ENCODE data around the gene IER5L. TPM values are rescaled to one million over a fixed set of nuclear protein-coding genes. Genes with fewer than 3 reads are reported as not detected.

IER5L gene
- total and polyA plus RNA-seq, 9 of the 15 experiments (the other 6 are each of a cell fraction or from before 2014, with no cell fraction given), result 0.14 to 11.9 (median 0.52) TPM

DNA sequence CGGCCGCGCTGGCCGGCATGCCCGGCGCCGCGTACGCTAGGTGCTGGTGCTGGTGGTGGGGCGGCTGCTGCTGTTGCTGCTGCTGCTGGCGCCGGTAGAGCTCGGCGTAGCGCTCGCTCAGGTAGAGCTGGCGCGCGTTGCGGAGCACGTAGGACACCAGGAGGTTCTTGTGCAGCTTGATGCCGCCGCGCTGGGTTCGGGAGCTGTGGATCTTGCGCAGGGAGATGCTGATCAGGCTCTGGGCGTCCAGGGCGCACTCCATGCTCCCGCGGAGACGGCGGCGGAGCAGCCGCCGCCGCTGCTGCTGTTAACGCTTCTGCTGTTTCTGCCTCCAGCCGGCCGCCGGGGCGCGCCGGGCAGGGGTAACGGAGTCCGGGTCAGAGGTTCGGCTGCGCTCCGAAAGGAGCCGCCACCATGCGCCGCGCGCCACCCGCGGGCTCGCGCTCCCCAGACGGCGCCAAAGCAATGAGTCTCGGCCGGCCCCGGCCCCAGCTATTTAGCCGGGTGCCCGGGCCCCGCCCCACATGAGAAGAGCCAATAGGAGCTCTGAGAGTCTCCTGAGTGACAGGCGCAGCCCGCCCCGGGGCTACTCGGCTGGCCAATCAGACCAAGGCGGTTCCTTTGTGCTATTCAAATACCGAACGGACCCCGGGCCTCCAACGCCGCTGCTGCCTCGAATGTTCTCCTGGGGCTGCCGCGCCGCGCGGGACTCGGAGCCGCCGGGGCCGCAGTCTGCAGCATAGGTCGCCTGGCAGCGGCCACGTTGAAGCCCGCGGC is at the start of gene IER5L (continued):
- no peak for TF ChIP-seq ZNF507 (tag; conservative IDR thresholded peaks at IDR 0.05)
- no peak for TF ChIP-seq REST (IDR thresholded peaks at IDR 0.05; ENCODE audit: borderline replicate concordance)
- no peak for TF ChIP-seq REST (CRISPR knock-in tag; IDR thresholded peaks at IDR 0.05; ENCODE audit: low read depth)
- peak; percentile 50 for TF ChIP-seq MTA2 (IDR thresholded peaks at IDR 0.05; ENCODE audit: low read depth)
- TF ChIP-seq KLF13 (tag; IDR thresholded peaks at IDR 0.05; ENCODE audit: borderline replicate concordance, low read depth), result no peak
- TF ChIP-seq HCFC1 (IDR thresholded peaks at IDR 0.05; ENCODE audit: low read depth, low read length), result no peak; the same call in 1 of the 2 replicates
- no peak for TF ChIP-seq BRF1 (IDR thresholded peaks at IDR 0.05; ENCODE audit: borderline replicate concordance, extremely low read depth, insufficient read length)
- no peak for TF ChIP-seq POLR3A (IDR thresholded peaks at IDR 0.05; ENCODE audit: borderline replicate concordance, extremely low read depth, insufficient read depth, insufficient read length)
- peak; percentile 80 for TF ChIP-seq POLR2B (IDR thresholded peaks at IDR 0.05; ENCODE audit: low read depth, partially characterized antibody)
- TF ChIP-seq PML (IDR thresholded peaks at IDR 0.05; ENCODE audit: low read length), result peak; percentile 34; the same call in 1 of the 2 replicates
- TF ChIP-seq TAF9B (IDR thresholded peaks at IDR 0.05; ENCODE audit: partially characterized antibody), result no peak
- TF ChIP-seq RFX7 (CRISPR knock-in tag; IDR thresholded peaks at IDR 0.05), result no peak
- no peak for TF ChIP-seq COPS2 (conservative IDR thresholded peaks at IDR 0.05)
- TF ChIP-seq FOXJ2 (tag; IDR thresholded peaks at IDR 0.05), result no peak
- TF ChIP-seq EP400 (IDR thresholded peaks at IDR 0.05), result no peak
- no peak for TF ChIP-seq BRCA1 (IDR thresholded peaks at IDR 0.05)
- no peak for TF ChIP-seq BRCA1 (CRISPR knock-in tag; IDR thresholded peaks at IDR 0.05)
- no peak for TF ChIP-seq ZNF143 (CRISPR knock-in tag; IDR thresholded peaks at IDR 0.05)
- TF ChIP-seq RNF2 (IDR thresholded peaks at IDR 0.05), result no peak
- TF ChIP-seq, protein P1, sequence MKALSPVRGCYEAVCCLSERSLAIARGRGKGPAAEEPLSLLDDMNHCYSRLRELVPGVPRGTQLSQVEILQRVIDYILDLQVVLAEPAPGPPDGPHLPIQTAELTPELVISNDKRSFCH (CRISPR knock-in tag; IDR thresholded peaks at IDR 0.05), result no peak
- TF ChIP-seq, protein P1 (tag; IDR thresholded peaks at IDR 0.05), result peak; percentile 74
- peak; percentile 58 for TF ChIP-seq SAP30 (IDR thresholded peaks at IDR 0.05; ENCODE audit: borderline replicate concordance, insufficient read depth, low read depth, low read length, poor library complexity, severe bottlenecking)

Data from K562 (cell line).